ENCODE results near the gene NIT1.

NIT1 gene

GRCh38 chr1:161090617-161091016, 27.3 kb upstream of the NIT1 start:
- TF ChIP-seq POLR2A (IDR thresholded peaks at IDR 0.05; ENCODE audit: low read length) (no peak), GATA1 (IDR thresholded peaks at IDR 0.05; ENCODE audit: low read depth, low read length) (no peak)
- DNase-seq, result no peak

- TF ChIP-seq POLR2A (IDR thresholded peaks at IDR 0.05; ENCODE audit: low read length), result no peak
- no peak for TF ChIP-seq GATA1 (IDR thresholded peaks at IDR 0.05; ENCODE audit: low read depth, low read length)
These were observed 26.8 kb upstream of the NIT1 start for GRCh38 chr1:161091093-161091492.

GRCh38 chr1:161091796-161092507, 26.0 kb upstream of the NIT1 start:
- no peak for DNase-seq

More at GRCh38 chr1:161091093-161091492, 26.8 kb upstream of the NIT1 start:
- DNase-seq, result no peak

GRCh38 chr1:161092621-161093028, 25.3 kb upstream of the NIT1 start:
- no peak for TF ChIP-seq GATA1 (IDR thresholded peaks at IDR 0.05; ENCODE audit: low read depth, low read length)
- no peak for TF ChIP-seq POLR2A (IDR thresholded peaks at IDR 0.05; ENCODE audit: low read length)
- no peak for DNase-seq

More at GRCh38 chr1:161091796-161092507, 26.0 kb upstream of the NIT1 start:
- TF ChIP-seq GATA1 (IDR thresholded peaks at IDR 0.05; ENCODE audit: low read depth, low read length) (no peak), POLR2A (IDR thresholded peaks at IDR 0.05; ENCODE audit: low read length) (no peak)

- no peak for TF ChIP-seq POLR2A (IDR thresholded peaks at IDR 0.05; ENCODE audit: low read length)
- TF ChIP-seq GATA1 (IDR thresholded peaks at IDR 0.05; ENCODE audit: low read depth, low read length), result no peak
- no peak for DNase-seq
These were observed 23.4 kb upstream of the NIT1 start for GRCh38 chr1:161094481-161094880.

GRCh38 chr1:161095230-161095629, 22.7 kb upstream of the NIT1 start:
- TF ChIP-seq GATA1 (IDR thresholded peaks at IDR 0.05; ENCODE audit: low read depth, low read length) (no peak), POLR2A (IDR thresholded peaks at IDR 0.05; ENCODE audit: low read length) (no peak)
- DNase-seq, result no peak

- no peak for DNase-seq
These were observed 21.9 kb upstream of the NIT1 start for GRCh38 chr1:161096015-161096414.

GRCh38 chr1:161096530-161096929, 21.4 kb upstream of the NIT1 start:
- DNase-seq, result peak in 1 of 2 experiments; percentile 42
- TF ChIP-seq GATA1 (IDR thresholded peaks at IDR 0.05; ENCODE audit: low read depth, low read length) (no peak), POLR2A (IDR thresholded peaks at IDR 0.05; ENCODE audit: low read length) (no peak)

More at GRCh38 chr1:161096015-161096414, 21.9 kb upstream of the NIT1 start:
- no peak for TF ChIP-seq POLR2A (IDR thresholded peaks at IDR 0.05; ENCODE audit: low read length)
- no peak for TF ChIP-seq GATA1 (IDR thresholded peaks at IDR 0.05; ENCODE audit: low read depth, low read length)

- DNase-seq, result peak; percentile 68 to 71
- TF ChIP-seq GATA1 (IDR thresholded peaks at IDR 0.05; ENCODE audit: low read depth, low read length) (no peak), POLR2A (IDR thresholded peaks at IDR 0.05; ENCODE audit: low read length) (no peak)
These were observed 19.5 kb upstream of the NIT1 start, which contains the start of gene KLHDC9 for GRCh38 chr1:161098210-161099068. Gene KLHDC9 (plus strand): TSS chr1:161098361. CDS start chr1:161098536, 175 bp downstream.

- no peak for DNase-seq
- TF ChIP-seq POLR2A (IDR thresholded peaks at IDR 0.05; ENCODE audit: low read length) (no peak), GATA1 (IDR thresholded peaks at IDR 0.05; ENCODE audit: low read depth, low read length) (no peak)
These were observed 18.7 kb upstream of the NIT1 start for GRCh38 chr1:161099090-161099802.

- DNase-seq, result no peak
- TF ChIP-seq GATA1 (IDR thresholded peaks at IDR 0.05; ENCODE audit: low read depth, low read length) (no peak), POLR2A (IDR thresholded peaks at IDR 0.05; ENCODE audit: low read length) (no peak)
These were observed 17.3 kb upstream of the NIT1 start for GRCh38 chr1:161100556-161100955.

- no peak for DNase-seq
- no peak for TF ChIP-seq POLR2A (IDR thresholded peaks at IDR 0.05; ENCODE audit: low read length)
- TF ChIP-seq GATA1 (IDR thresholded peaks at IDR 0.05; ENCODE audit: low read depth, low read length), result no peak
These were observed 11.5 kb upstream of the NIT1 start for GRCh38 chr1:161106431-161106830.

- TF ChIP-seq POLR2A (IDR thresholded peaks at IDR 0.05; ENCODE audit: low read length) (no peak), GATA1 (IDR thresholded peaks at IDR 0.05; ENCODE audit: low read depth, low read length) (no peak)
- no peak for DNase-seq
These were observed 6.8 kb upstream of the NIT1 start for GRCh38 chr1:161111117-161111516.

GRCh38 chr1:161111527-161111926, 6.4 kb upstream of the NIT1 start:
- no peak for TF ChIP-seq GATA1 (IDR thresholded peaks at IDR 0.05; ENCODE audit: low read depth, low read length)
- no peak for TF ChIP-seq POLR2A (IDR thresholded peaks at IDR 0.05; ENCODE audit: low read length)
- DNase-seq, result no peak
